H1 (cell line): ENCODE data around the gene PM20D1. TPM values are rescaled to one million over a fixed set of nuclear protein-coding genes. Genes with fewer than 3 reads are reported as not detected.
A peak's percentile ranks its signal among the peaks of the same experiment; 100 is the strongest.

Experiments
- CTCF ChIA-PET: fragments of 300-600 bp; sonication (Branson Sonifier 250); formaldehyde crosslinking; loops from one replicate; lab custom pipeline; 2021; ENCODE audit not compliant: partially characterized antibody; lab: Charles Lee
- POLR2A ChIA-PET: fragments of 300-600 bp; sonication (Branson Sonifier 250); formaldehyde crosslinking; loops from one replicate; lab custom pipeline; 2021; ENCODE audit warnings: inconsistent platforms; ENCODE audit not compliant: partially characterized antibody; lab: Charles Lee
- DNase-seq, 2 experiments: peaks; one replicate each; pipeline versions ENCODE4 v3.0.0 to v3.0.0-alpha.2; 2010 to 2022; ENCODE audit warnings: low spot score in 2 of 2, low read depth in 1 of 2, mixed read lengths in 1 of 2
- FAIRE-seq: peaks from 2 replicates; lab custom pipeline; 2011; peaks lifted over from hg19 to GRCh38; lab: Jason Lieb, UNC
- H2AFZ ChIP-seq: 2 replicates; pipeline ENCODE4 v1.8.1; 2012; ENCODE audit warnings: low read length, inconsistent platforms
- H2AK5ac ChIP-seq: 2 replicates; pipeline ENCODE4 v1.6.1; 2013; ENCODE audit warnings: low read depth, low read length
- H2BK120ac ChIP-seq: replicated peaks from 2 replicates; pipeline ENCODE3; 2013; ENCODE audit warnings: low read depth, low read length, inconsistent platforms
- H2BK12ac ChIP-seq: 2 replicates; pipeline ENCODE4 v1.6.1; 2013; ENCODE audit warnings: low read depth, low read length
- H2BK15ac ChIP-seq: 2 replicates; pipeline ENCODE4 v1.6.1; 2013; ENCODE audit warnings: low read length
- H2BK20ac ChIP-seq: 2 replicates; pipeline ENCODE4 v1.6.1; 2013; ENCODE audit warnings: low read length
- H2BK5ac ChIP-seq: 2 replicates; pipeline ENCODE4 v1.6.1; 2013; ENCODE audit warnings: low read depth, low read length
- H3K14ac ChIP-seq: 2 replicates; pipeline ENCODE4 v1.6.1; 2013; ENCODE audit warnings: inconsistent platforms; ENCODE audit not compliant: insufficient read length
- H3K18ac ChIP-seq: 2 replicates; pipeline ENCODE4 v1.6.1; 2013; ENCODE audit warnings: low read length; ENCODE audit errors: extremely low read depth
- H3K23ac ChIP-seq: 2 replicates; pipeline ENCODE4 v1.6.1; 2013; ENCODE audit warnings: inconsistent platforms; ENCODE audit not compliant: insufficient read length
- H3K23me2 ChIP-seq: 2 replicates; pipeline ENCODE4 v1.6.1; 2013; ENCODE audit warnings: low read depth, low read length
- H3K27ac ChIP-seq: 2 replicates; pipeline ENCODE4 v1.6.1; 2011; ENCODE audit warnings: low read depth, low read length, inconsistent platforms
- H3K27me3 ChIP-seq, 4 experiments: replicated peaks in 1 of 4; 1 replicate in 1 of 4; 2 replicates in 3 of 4; pipeline versions ENCODE4 v1.6.1 to v1.8.1; 2011 to 2013; ENCODE audit warnings: low read length in 3 of 4, mild to moderate bottlenecking in 3 of 4, inconsistent platforms in 2 of 4, mixed read lengths in 2 of 4, moderate library complexity in 1 of 4; ENCODE audit not compliant: control insufficient read depth in 3 of 4, insufficient read depth in 3 of 4; ENCODE audit errors: extremely low read depth in 1 of 4
- H3K36me3 ChIP-seq, 4 experiments: 2 replicates each; pipeline versions ENCODE4 v1.6.1 to v1.8.1; 2011 to 2013; ENCODE audit warnings: mild to moderate bottlenecking in 4 of 4, low read length in 3 of 4, moderate library complexity in 2 of 4, control low read depth in 1 of 4, inconsistent platforms in 1 of 4; ENCODE audit not compliant: insufficient read depth in 4 of 4, control insufficient read depth in 2 of 4
- H3K4ac ChIP-seq: replicated peaks from 2 replicates; pipeline ENCODE3; 2013; ENCODE audit warnings: low read length, low read depth, mixed read lengths, inconsistent platforms; ENCODE audit not compliant: insufficient read length
- H3K4me1 ChIP-seq, 4 experiments: replicated peaks in 1 of 4; 1 replicate in 1 of 4; 2 replicates in 3 of 4; pipeline versions ENCODE4 v1.6.1 to v1.8.1; 2011 to 2013; ENCODE audit warnings: low read length in 3 of 4, inconsistent platforms in 2 of 4, mixed read lengths in 1 of 4; ENCODE audit not compliant: insufficient read depth in 4 of 4, control insufficient read depth in 3 of 4
- H3K4me2 ChIP-seq, 2 experiments: 2 replicates each; pipeline versions ENCODE4 v1.6.1 to v1.8.1; 2011 to 2013; ENCODE audit warnings: low read depth in 2 of 2, low read length in 2 of 2, control low read depth in 1 of 2, inconsistent platforms in 1 of 2, mild to moderate bottlenecking in 1 of 2; ENCODE audit not compliant: insufficient read depth in 1 of 2
- H3K4me3 ChIP-seq, 4 experiments: fragments of 200-600, 300-600 bp in 1 of 4; sonication (generic), shearing (Covaris generic), sonication (Bioruptor Twin) in 1 of 4; 2 replicates each; pipeline versions ENCODE4 v1.5.1 to v1.8.1; 2011 to 2016; ENCODE audit warnings: low read length in 4 of 4, low read depth in 3 of 4, control low read depth in 2 of 4, inconsistent platforms in 2 of 4, mild to moderate bottlenecking in 2 of 4, mixed read lengths in 1 of 4, moderate library complexity in 1 of 4; ENCODE audit not compliant: insufficient read depth in 2 of 4; ENCODE audit errors: extremely low read depth in 1 of 4
- H3K56ac ChIP-seq: replicated peaks from 2 replicates; pipeline ENCODE3; 2013; ENCODE audit warnings: low read depth, mild to moderate bottlenecking, mixed read lengths, low read length, inconsistent platforms; ENCODE audit not compliant: insufficient read length
- H3K79me1 ChIP-seq: 2 replicates; pipeline ENCODE4 v1.6.1; 2013; ENCODE audit warnings: low read depth, low read length, control low read depth
- H3K79me2 ChIP-seq, 2 experiments: 2 replicates each; pipeline versions ENCODE4 v1.6.1 to v1.8.1; 2012 to 2013; ENCODE audit warnings: low read length in 2 of 2, mild to moderate bottlenecking in 2 of 2, inconsistent platforms in 1 of 2; ENCODE audit not compliant: insufficient read depth in 2 of 2, control insufficient read depth in 1 of 2
- H3K9ac ChIP-seq, 4 experiments: replicated peaks in 1 of 4; 1 replicate in 1 of 4; 2 replicates in 3 of 4; pipeline versions ENCODE4 v1.6.1 to v1.8.1; 2011 to 2013; ENCODE audit warnings: low read depth in 3 of 4, low read length in 3 of 4, control low read depth in 2 of 4, mild to moderate bottlenecking in 2 of 4, moderate library complexity in 2 of 4, inconsistent platforms in 1 of 4; ENCODE audit errors: extremely low read depth in 1 of 4
- H3K9me3 ChIP-seq, 2 experiments: 2 replicates each; pipeline versions ENCODE4 v1.6.1 to v1.8.1; 2012 to 2013; ENCODE audit warnings: mild to moderate bottlenecking in 2 of 2, moderate library complexity in 2 of 2, control low read depth in 1 of 2, inconsistent platforms in 1 of 2, low read depth in 1 of 2, low read length in 1 of 2, mixed read lengths in 1 of 2; ENCODE audit not compliant: insufficient read depth in 2 of 2
- H4K20me1 ChIP-seq, 2 experiments: replicated peaks in 1 of 2; 2 replicates each; pipeline versions ENCODE3 to v1.8.1; 2011 to 2013; ENCODE audit warnings: inconsistent platforms in 2 of 2, low read length in 2 of 2, mild to moderate bottlenecking in 1 of 2; ENCODE audit not compliant: insufficient read depth in 2 of 2, control insufficient read depth in 1 of 2
- H4K5ac ChIP-seq: 2 replicates; pipeline ENCODE4 v1.6.1; 2013; ENCODE audit warnings: low read length, low read depth, mixed read lengths, inconsistent platforms; ENCODE audit not compliant: insufficient read length
- H4K8ac ChIP-seq: 2 replicates; pipeline ENCODE4 v1.8.0; 2013; ENCODE audit warnings: mild to moderate bottlenecking, moderate library complexity, low read length, inconsistent platforms; ENCODE audit not compliant: insufficient read depth; ENCODE audit errors: extremely low read depth
- H4K91ac ChIP-seq: replicated peaks from 2 replicates; pipeline ENCODE3; 2013; ENCODE audit warnings: low read length, mixed read lengths, inconsistent platforms; ENCODE audit not compliant: insufficient read length
- MAFK ChIP-seq: IDR thresholded peaks from 2 replicates; pipeline ENCODE4 v1.6.1; 2012; ENCODE audit warnings: low read depth, mild to moderate bottlenecking, improper control_type of control experiment, low read length
- SP1 ChIP-seq: IDR thresholded peaks from 2 replicates; pipeline ENCODE4 v1.6.1; 2011; ENCODE audit warnings: low read depth, low read length
- TBP ChIP-seq: IDR thresholded peaks from 2 replicates; pipeline ENCODE4 v1.6.1; 2011; ENCODE audit warnings: low read depth, low read length, improper control_type of control experiment
- WGBS, 2 experiments: shearing (Covaris generic) in 1 of 2; methylation state at CpG; one replicate each; pipeline versions ENCODE4 v1.1.6 to v1.1.7; 2013 to 2015; ENCODE audit warnings: low lambda C conversion rate in 2 of 2, mixed read lengths in 2 of 2, inconsistent platforms in 1 of 2, low coverage in 1 of 2, missing lambda C conversion rate in 1 of 2; ENCODE audit not compliant: insufficient replicate concordance in 2 of 2, insufficient coverage in 1 of 2, insufficient read length in 1 of 2; ENCODE audit errors: extremely low coverage in 1 of 2, missing lambda C conversion rate in 1 of 2; 5-methylcytosine and 5-hydroxymethylcytosine counted together
- long read RNA-seq, 2 experiments: library from RNA in 1 of 2; library from capped mRNA in 1 of 2; stranded (forward); transcript quantifications; one replicate each; pipeline ENCODE4 v2.0.0, GENCODE V29; 2021; ENCODE audit warnings: inconsistent platforms in 1 of 2
- polyA minus RNA-seq, 3 experiments: library from RNA; depleted of rRNA, polyadenylated mRNA; stranded (reverse); fragments of >200 nt; gene quantifications; 1 replicate in 2 of 3; 2 replicates in 1 of 3; pipeline ENCODE4 v1.2.3, GENCODE V29; 2011
- polyA plus RNA-seq, 7 experiments: library from polyadenylated mRNA; depleted of rRNA in 3 of 7; stranded (reverse) in 5 of 7; unstranded in 2 of 7; fragments of >200 nt in 5 of 7; fragments of 200-250 nt in 2 of 7; gene quantifications; 1 replicate in 5 of 7; 2 replicates in 1 of 7; 4 replicates in 1 of 7; pipeline versions ENCODE4 v1.2.1 to v1.2.3, GENCODE V29; 2011 to 2013; ENCODE audit warnings: missing spikeins in 2 of 7, mixed read lengths in 2 of 7
- total RNA-seq: library from RNA; stranded (reverse); fragmentation: NEBNext Ultra II Directional; extraction: Animal tissue kit (Norgen Biotek cat#: 25700); gene quantifications from 2 replicates; pipeline ENCODE4 v1.2.1, GENCODE V29; 2021
- TF ChIP-seq, protein P1 (sequence below): IDR thresholded peaks from 2 replicates; pipeline ENCODE4 v1.6.1; 2012; ENCODE audit warnings: inconsistent platforms

The PM20D1 gene, protein sequence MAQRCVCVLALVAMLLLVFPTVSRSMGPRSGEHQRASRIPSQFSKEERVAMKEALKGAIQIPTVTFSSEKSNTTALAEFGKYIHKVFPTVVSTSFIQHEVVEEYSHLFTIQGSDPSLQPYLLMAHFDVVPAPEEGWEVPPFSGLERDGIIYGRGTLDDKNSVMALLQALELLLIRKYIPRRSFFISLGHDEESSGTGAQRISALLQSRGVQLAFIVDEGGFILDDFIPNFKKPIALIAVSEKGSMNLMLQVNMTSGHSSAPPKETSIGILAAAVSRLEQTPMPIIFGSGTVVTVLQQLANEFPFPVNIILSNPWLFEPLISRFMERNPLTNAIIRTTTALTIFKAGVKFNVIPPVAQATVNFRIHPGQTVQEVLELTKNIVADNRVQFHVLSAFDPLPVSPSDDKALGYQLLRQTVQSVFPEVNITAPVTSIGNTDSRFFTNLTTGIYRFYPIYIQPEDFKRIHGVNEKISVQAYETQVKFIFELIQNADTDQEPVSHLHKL
- total RNA-seq (not detected in 2 replicates), polyA plus RNA-seq (2011; rRNA removed) (0.05 TPM in 1 of 2 replicates, not detected in the other), polyA minus RNA-seq (2011; rRNA and poly(A)+ RNA removed) (not detected in 2 replicates)
- not detected for polyA plus RNA-seq (2011; cell fraction: cytosol; rRNA removed)
- 0.04 TPM for polyA plus RNA-seq (2011; cell fraction: nucleus; rRNA removed)
- not detected in 4 replicates for polyA plus RNA-seq (2012, experiment 1 of 2)
- not detected for polyA plus RNA-seq (2012, experiment 2 of 2)
- 0.02 TPM for polyA plus RNA-seq (2013, experiment 1 of 2)
- not detected for polyA plus RNA-seq (2013, experiment 2 of 2)
- not detected for polyA minus RNA-seq (2011; cell fraction: cytosol; rRNA and poly(A)+ RNA removed)
- polyA minus RNA-seq (2011; cell fraction: nucleus; rRNA and poly(A)+ RNA removed) = not detected
- long read RNA-seq, experiment 1 = 0 reads
- long read RNA-seq, experiment 2 = 0 reads

DNA sequence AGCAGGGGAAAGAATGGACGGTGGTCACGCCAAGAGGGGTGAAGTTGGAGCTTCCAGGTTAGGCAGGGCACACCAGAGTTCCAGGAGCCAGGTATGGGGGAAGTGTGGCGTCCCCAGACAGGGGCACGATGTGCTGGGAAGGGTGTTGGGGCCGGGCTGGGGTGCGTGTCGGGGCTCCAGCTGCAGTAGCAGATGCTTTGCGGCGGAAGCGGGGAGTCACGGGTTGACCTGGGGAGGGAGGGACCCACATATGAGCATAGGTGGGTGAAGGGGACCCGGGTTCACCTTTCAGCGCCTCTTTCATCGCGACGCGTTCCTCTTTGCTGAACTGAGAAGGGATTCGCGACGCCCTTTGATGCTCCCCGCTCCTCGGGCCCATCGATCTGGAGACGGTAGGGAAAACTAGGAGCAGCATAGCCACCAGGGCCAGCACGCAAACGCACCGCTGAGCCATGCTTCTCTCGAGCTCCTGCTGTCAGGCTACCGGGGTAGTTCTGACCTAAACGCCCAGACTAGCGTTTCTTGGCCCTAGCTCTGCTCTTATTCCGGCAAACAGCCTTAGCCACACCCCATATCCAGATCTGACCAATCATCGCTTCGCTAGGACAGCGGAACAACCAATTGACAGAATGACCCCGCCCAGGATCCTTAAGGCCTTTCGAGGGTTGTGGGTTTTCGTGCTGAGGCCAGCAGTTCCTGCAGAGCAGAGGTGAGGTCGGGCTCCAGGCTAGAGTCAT is at the start of gene PM20D1:
TSS of gene PM20D1 (minus strand) at position 514 of the 737 bp plus-strand sequence. CDS start at position 454, 60 bp downstream.
- Histone ChIP-seq H2BK5ac (no peak within 1 kb of the TSS), H2BK15ac (no peak within 1 kb of the TSS), H3K4me2 (peak within 1 kb of the TSS in 1 of 2 experiments; percentile 22; a peak in 1 of 4 replicates), H3K56ac (no peak within 1 kb of the TSS), H3K23ac (no peak within 1 kb of the TSS), H3K4ac (no peak within 1 kb of the TSS), H4K5ac (no peak within 1 kb of the TSS), H4K8ac (no peak within 1 kb of the TSS), H4K20me1 (no peaks in the 10 kb centered on the region), H3K4me1 (no peaks in the 10 kb centered on the region), H3K27ac (no peak within 1 kb of the TSS), H3K9me3 (peaks cover 0 to 3% of the 10 kb centered on the region in 2 experiments; a peak in 1 of 4 replicates), H3K4me3 (peak within 1 kb of the TSS in 1 of 4 experiments; percentile 16; a peak in 1 of 8 replicates), H3K18ac (no peak within 1 kb of the TSS), H3K23me2 (no peaks in the 10 kb centered on the region), H2AFZ (no peak within 1 kb of the TSS), H4K91ac (no peak within 1 kb of the TSS), H3K36me3 (no peaks in the 10 kb centered on the region), H3K79me2 (no peaks in the 10 kb centered on the region), H3K27me3 (no peaks in the 10 kb centered on the region; a peak in 2 of 7 replicates), H3K14ac (no peak within 1 kb of the TSS), H2BK12ac (no peak within 1 kb of the TSS), H3K9ac (no peak within 1 kb of the TSS), H2AK5ac (no peak within 1 kb of the TSS), H2BK120ac (no peak within 1 kb of the TSS), H2BK20ac (no peak within 1 kb of the TSS), H3K79me1 (no peaks in the 10 kb centered on the region)
- no peak for FAIRE-seq
- ChIA-PET CTCF (interaction anchor here (0.6 to 1.5 kb wide), 7 partner anchors 9 to 138 kb away, joined by 3 to 9 read pairs (median 4); no protein-coding TSS in a partner anchor), POLR2A (interaction anchor here (0.8 to 1.1 kb wide), 4 partner anchors 9 to 66 kb away, joined by 3 to 6 read pairs (median 4); no protein-coding TSS in a partner anchor)
- DNase-seq = peak; percentile 19 to 54
- TF ChIP-seq, protein P1, sequence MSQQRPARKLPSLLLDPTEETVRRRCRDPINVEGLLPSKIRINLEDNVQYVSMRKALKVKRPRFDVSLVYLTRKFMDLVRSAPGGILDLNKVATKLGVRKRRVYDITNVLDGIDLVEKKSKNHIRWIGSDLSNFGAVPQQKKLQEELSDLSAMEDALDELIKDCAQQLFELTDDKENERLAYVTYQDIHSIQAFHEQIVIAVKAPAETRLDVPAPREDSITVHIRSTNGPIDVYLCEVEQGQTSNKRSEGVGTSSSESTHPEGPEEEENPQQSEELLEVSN = no peak
- peak; percentile 14; the same call in 1 of the 2 replicates for TF ChIP-seq SP1
- TF ChIP-seq MAFK = peak; percentile 2; the same call in 1 of the 2 replicates
- peak; percentile 11; the same call in 1 of the 2 replicates for TF ChIP-seq TBP
- WGBS, 2 experiments = 85% methylated on average over 38 of the region's 39 CpGs; no CpG with 5 or more reads in 1 of the 2 experiments
